Neutrophil (primary cell): ENCODE results near the gene PPP2R3B.

Experiments used
- H3K27ac ChIP-seq: fragments of 200-600 bp; sonication (generic); 2 replicates; pipeline ENCODE4 v1.5.1; 2016; ENCODE audit warnings: mild to moderate bottlenecking, moderate library complexity
- H3K27me3 ChIP-seq: fragments of 200-600 bp; sonication (generic); 2 replicates; pipeline ENCODE4 v1.6.0; 2016; ENCODE audit warnings: mild to moderate bottlenecking
- H3K36me3 ChIP-seq: fragments of 200-600 bp; sonication (generic); 2 replicates; pipeline ENCODE4 v1.5.1; 2017
- H3K4me1 ChIP-seq, 2 experiments: fragments of 200-600 bp in 1 of 2; sonication (generic) in 1 of 2; 1 replicate in 1 of 2; 2 replicates in 1 of 2; pipeline versions ENCODE4 v1.5.1 to v1.6.1; 2013 to 2016; ENCODE audit warnings: low read depth in 1 of 2, low read length in 1 of 2, mild to moderate bottlenecking in 1 of 2, moderate library complexity in 1 of 2; ENCODE audit not compliant: control insufficient read depth in 1 of 2, insufficient read depth in 1 of 2
- H3K4me3 ChIP-seq, 2 experiments: fragments of 200-600 bp in 1 of 2; sonication (generic) in 1 of 2; 1 replicate in 1 of 2; 2 replicates in 1 of 2; pipeline ENCODE4 v1.5.1; 2013 to 2016; ENCODE audit warnings: low read depth in 1 of 2, low read length in 1 of 2, mild to moderate bottlenecking in 1 of 2, moderate library complexity in 1 of 2
- H3K9me3 ChIP-seq: fragments of 200-600 bp; sonication (generic); 2 replicates; pipeline ENCODE4 v1.5.1; 2016
- CTCF ChIP-seq: fragments of 200-600 bp; sonication (generic); IDR thresholded peaks from 2 replicates; pipeline ENCODE4 v1.5.1; 2016; ENCODE audit warnings: antibody characterized with exemption

The PPP2R3B gene

GRCh38 chrX:345020-345925 lies 41.4 kb downstream of the PPP2R3B start:
- Histone ChIP-seq H3K27ac (no peak overlapping the region), H3K4me3 (no peak overlapping the region), H3K4me1 (no peaks in the 10 kb centered on the region), H3K27me3 (no peaks in the 10 kb centered on the region), H3K36me3 (peaks cover 32% of the 10 kb centered on the region), H3K9me3 (no peaks in the 10 kb centered on the region)
- no peak for TF ChIP-seq CTCF

GRCh38 chrX:344371-344901 lies 42.3 kb downstream of the PPP2R3B start:
- Histone ChIP-seq H3K36me3 (peaks cover 32% of the 10 kb centered on the region), H3K27ac (no peak overlapping the region), H3K4me3 (no peak overlapping the region), H3K27me3 (no peaks in the 10 kb centered on the region), H3K4me1 (no peaks in the 10 kb centered on the region), H3K9me3 (no peaks in the 10 kb centered on the region)
- TF ChIP-seq CTCF: no peak

- Histone ChIP-seq H3K27me3 (no peaks in the 10 kb centered on the region), H3K36me3 (peaks cover 48% of the 10 kb centered on the region), H3K4me1 (no peaks in the 10 kb centered on the region), H3K27ac (no peak overlapping the region), H3K4me3 (no peak overlapping the region), H3K9me3 (no peaks in the 10 kb centered on the region)
- no peak for TF ChIP-seq CTCF
Measured at GRCh38 chrX:341541-342101, 45.1 kb downstream of the PPP2R3B start.

- Histone ChIP-seq H3K36me3 (peaks cover 54% of the 10 kb centered on the region), H3K27ac (no peak overlapping the region), H3K27me3 (no peaks in the 10 kb centered on the region), H3K4me1 (no peaks in the 10 kb centered on the region), H3K9me3 (no peaks in the 10 kb centered on the region), H3K4me3 (no peak overlapping the region)
- TF ChIP-seq CTCF: no peak
Measured at GRCh38 chrX:340641-341423, 45.9 kb downstream of the PPP2R3B start.

GRCh38 chrX:340121-340520 lies 46.6 kb downstream of the PPP2R3B start:
- TF ChIP-seq CTCF: no peak
- Histone ChIP-seq H3K4me3 (no peak overlapping the region), H3K9me3 (no peaks in the 10 kb centered on the region), H3K4me1 (no peaks in the 10 kb centered on the region), H3K36me3 (peaks cover 56% of the 10 kb centered on the region), H3K27me3 (no peaks in the 10 kb centered on the region), H3K27ac (no peak overlapping the region)
